ENCODE measurements around the gene NDUFAF7.
"Not testable (repeated sequence)": the region's sequence is repeated elsewhere in the genome, so short reads cannot be mapped to it uniquely, and the experiment has no call there.

- TF ChIP-seq, protein P1, sequence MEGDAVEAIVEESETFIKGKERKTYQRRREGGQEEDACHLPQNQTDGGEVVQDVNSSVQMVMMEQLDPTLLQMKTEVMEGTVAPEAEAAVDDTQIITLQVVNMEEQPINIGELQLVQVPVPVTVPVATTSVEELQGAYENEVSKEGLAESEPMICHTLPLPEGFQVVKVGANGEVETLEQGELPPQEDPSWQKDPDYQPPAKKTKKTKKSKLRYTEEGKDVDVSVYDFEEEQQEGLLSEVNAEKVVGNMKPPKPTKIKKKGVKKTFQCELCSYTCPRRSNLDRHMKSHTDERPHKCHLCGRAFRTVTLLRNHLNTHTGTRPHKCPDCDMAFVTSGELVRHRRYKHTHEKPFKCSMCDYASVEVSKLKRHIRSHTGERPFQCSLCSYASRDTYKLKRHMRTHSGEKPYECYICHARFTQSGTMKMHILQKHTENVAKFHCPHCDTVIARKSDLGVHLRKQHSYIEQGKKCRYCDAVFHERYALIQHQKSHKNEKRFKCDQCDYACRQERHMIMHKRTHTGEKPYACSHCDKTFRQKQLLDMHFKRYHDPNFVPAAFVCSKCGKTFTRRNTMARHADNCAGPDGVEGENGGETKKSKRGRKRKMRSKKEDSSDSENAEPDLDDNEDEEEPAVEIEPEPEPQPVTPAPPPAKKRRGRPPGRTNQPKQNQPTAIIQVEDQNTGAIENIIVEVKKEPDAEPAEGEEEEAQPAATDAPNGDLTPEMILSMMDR (IDR thresholded peaks at IDR 0.05; ENCODE audit: low read length), result not testable (repeated sequence)
- not testable (repeated sequence) for TF ChIP-seq EZH2 (IDR thresholded peaks at IDR 0.05; ENCODE audit: borderline replicate concordance, low read length)
These were observed 35.6 kb upstream of the NDUFAF7 start for GRCh38 chr2:37195862-37196319.
